AG04450 (cell line): ENCODE results near the gene DOCK3. TPM values are rescaled to one million over a fixed set of nuclear protein-coding genes. Genes with fewer than 3 reads are reported as not detected.
"Not testable (repeated sequence)": the region's sequence is repeated elsewhere in the genome, so short reads cannot be mapped to it uniquely, and the experiment has no call there.

ENCODE experiments used
- CTCF ChIA-PET: fragments of 300-600, 350-600 bp; formaldehyde crosslinking; extraction: SDS; loops from one replicate; lab custom pipeline; 2022; ENCODE audit warnings: antibody characterized with exemption, inconsistent platforms; lab: Charles Lee
- POLR2A ChIA-PET: fragments of 350-600 bp; formaldehyde crosslinking; extraction: SDS; loops from one replicate; lab custom pipeline; 2021; ENCODE audit warnings: antibody characterized with exemption, inconsistent platforms; lab: Yijun Ruan, JAX
- DNase-seq: peaks from one replicate; pipeline ENCODE4 v3.0.0-alpha.2; 2011; ENCODE audit warnings: low read depth, low spot score
- H3K27ac ChIP-seq: one replicate; pipeline ENCODE4 v1.5.1; 2012; ENCODE audit warnings: low read depth, low read length, control low read depth
- H3K27me3 ChIP-seq: one replicate; pipeline ENCODE4 v1.6.0; 2012; ENCODE audit warnings: low read length; ENCODE audit not compliant: control insufficient read depth, insufficient read depth
- H3K4me3 ChIP-seq: 2 replicates; pipeline ENCODE4 v1.5.1; 2011; ENCODE audit warnings: mild to moderate bottlenecking, low read depth, low read length, control low read depth
- H3K9me3 ChIP-seq: 2 replicates; pipeline ENCODE4 v1.5.1; 2012; ENCODE audit warnings: low read length; ENCODE audit not compliant: control insufficient read depth, insufficient read depth
- CTCF ChIP-seq: IDR thresholded peaks from 2 replicates; pipeline ENCODE4 v1.5.1; 2011; ENCODE audit warnings: low read depth, low read length, control low read depth, inconsistent platforms
- polyA plus RNA-seq: library from polyadenylated mRNA; depleted of rRNA; stranded (reverse); fragments of >200 nt; gene quantifications from 2 replicates; pipeline ENCODE4 v1.2.3, GENCODE V29; 2011

The DOCK3 gene
- polyA plus RNA-seq, 1 experiment, result 0.07 TPM

GRCh38 chr3:50953825-50954414, 279.2 kb downstream of the DOCK3 start:
- Histone ChIP-seq H3K9me3 (no peaks in the 10 kb centered on the region), H3K4me3 (no peak overlapping the region), H3K27ac (no peak overlapping the region), H3K27me3 (no peaks in the 10 kb centered on the region)
- POLR2A ChIA-PET, result no interaction called here
- no peak for TF ChIP-seq CTCF
- CTCF ChIA-PET, result no interaction called here
- DNase-seq, result no peak

GRCh38 chr3:50961386-50961785, 286.7 kb downstream of the DOCK3 start:
- no peak overlapping the region for H3K27ac ChIP-seq
- DNase-seq, result no peak
- POLR2A ChIA-PET, result no interaction called here
- TF ChIP-seq CTCF, result no peak
- H3K27me3 ChIP-seq, result peaks cover 2% of the 10 kb centered on the region
- H3K9me3 ChIP-seq, result no peaks in the 10 kb centered on the region
- no peak overlapping the region for H3K4me3 ChIP-seq
- CTCF ChIA-PET, result no interaction called here

DNA sequence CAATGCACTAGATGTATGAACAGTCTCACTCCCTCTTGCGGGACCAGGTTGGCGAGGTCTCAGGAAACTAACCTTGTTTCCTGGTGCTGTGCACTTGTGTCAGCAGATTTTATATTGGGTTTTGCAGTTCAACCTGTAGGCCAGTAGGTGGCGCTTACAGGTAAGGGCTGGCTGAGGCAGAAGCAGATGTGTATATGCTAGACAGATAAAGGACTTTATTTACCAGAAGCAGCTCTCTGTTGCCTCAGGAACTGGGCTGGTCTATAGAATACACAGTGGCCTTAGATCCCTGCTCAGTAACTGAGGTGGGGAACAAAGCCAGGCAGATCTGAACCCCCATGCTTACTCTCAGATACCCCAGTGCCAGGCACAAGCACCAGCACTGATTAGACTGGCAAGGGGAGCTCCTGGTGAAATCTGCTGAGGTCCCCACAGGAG, 296.8 kb downstream of the DOCK3 start:
- TF ChIP-seq CTCF, result peak; percentile 87
- peak; percentile 13 for DNase-seq
- Histone ChIP-seq H3K27me3 (no peaks in the 10 kb centered on the region), H3K4me3 (no peak overlapping the region), H3K9me3 (peaks cover 2% of the 10 kb centered on the region; the same call in 1 of the 2 replicates), H3K27ac (no peak overlapping the region)
- CTCF ChIA-PET, result interaction anchor here (0.5 to 1.9 kb wide), 11 partner anchors 11 to 403 kb away, joined by 3 to 11 read pairs (median 4); partner anchors contain the start of gene MAPKAPK3
- POLR2A ChIA-PET, result no interaction called here

DNA sequence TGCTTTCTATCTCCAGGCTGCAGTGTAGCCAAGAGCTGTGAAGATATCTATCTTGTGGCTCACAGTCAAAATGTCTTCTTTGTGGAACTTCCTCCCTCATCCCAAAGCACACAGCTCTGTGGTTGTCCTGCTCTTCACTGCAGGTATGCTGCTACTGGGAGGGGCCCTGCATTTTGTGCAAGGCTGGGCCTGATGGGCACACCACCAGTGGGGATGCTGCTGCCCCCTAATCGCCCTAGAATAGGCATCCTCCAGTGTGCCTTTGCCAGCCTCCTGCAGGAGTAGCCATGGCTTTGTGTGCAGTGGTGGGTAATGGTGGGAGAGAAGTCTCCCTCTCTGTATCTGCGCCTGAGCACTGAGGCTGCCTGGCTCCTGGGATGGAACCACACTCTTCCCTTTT, 297.3 kb downstream of the DOCK3 start:
- no peak for DNase-seq
- Histone ChIP-seq H3K4me3 (no peak overlapping the region), H3K27me3 (no peaks in the 10 kb centered on the region), H3K9me3 (peaks cover 2% of the 10 kb centered on the region; the same call in 1 of the 2 replicates), H3K27ac (no peak overlapping the region)
- ChIA-PET POLR2A (no interaction called here), CTCF (interaction anchor here (0.5 to 1.9 kb wide), 12 partner anchors 10 to 679 kb away, joined by 3 to 11 read pairs (median 4); partner anchors contain the start of gene MAPKAPK3)
- TF ChIP-seq CTCF, result no peak

DNA sequence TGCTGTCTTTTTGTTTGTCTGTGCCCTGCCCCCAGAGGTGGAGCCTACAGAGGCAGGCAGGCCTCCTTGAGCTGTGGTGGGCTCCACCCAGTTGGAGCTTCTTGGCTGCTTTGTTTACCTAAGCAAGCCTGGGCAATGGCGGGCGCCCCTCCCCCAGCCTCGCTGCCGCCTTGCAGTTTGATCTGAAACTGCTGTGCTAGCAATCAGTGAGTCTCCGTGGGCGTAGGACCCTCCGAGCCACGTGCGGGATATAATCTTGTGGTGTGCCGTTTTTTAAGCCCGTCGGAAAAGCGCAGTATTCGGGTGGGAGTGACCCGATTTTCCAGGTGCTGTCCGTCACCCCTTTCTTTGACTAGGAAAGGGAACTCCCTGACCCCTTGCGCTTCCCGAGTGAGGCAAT, 303.9 kb downstream of the DOCK3 start:
- H3K9me3 ChIP-seq, POLR2A ChIA-PET: not testable (repeated sequence)
- CTCF ChIA-PET, result interaction anchor here (0.6 kb wide), 1 partner anchor 144 kb away, joined by 4 read pairs; no protein-coding TSS in a partner anchor

More for the DNA sequence above, 303.9 kb downstream of the DOCK3 start:
- DNase-seq, H3K27me3 ChIP-seq, H3K4me3 ChIP-seq, H3K27ac ChIP-seq: not testable (repeated sequence)
